ENCODE measurements around the gene SLC25A41.

GRCh38 chr19:6459262-6460098 lies 25.9 kb upstream of the SLC25A41 start, which contains the start of gene SLC25A23:
- TF ChIP-seq, protein P1, sequence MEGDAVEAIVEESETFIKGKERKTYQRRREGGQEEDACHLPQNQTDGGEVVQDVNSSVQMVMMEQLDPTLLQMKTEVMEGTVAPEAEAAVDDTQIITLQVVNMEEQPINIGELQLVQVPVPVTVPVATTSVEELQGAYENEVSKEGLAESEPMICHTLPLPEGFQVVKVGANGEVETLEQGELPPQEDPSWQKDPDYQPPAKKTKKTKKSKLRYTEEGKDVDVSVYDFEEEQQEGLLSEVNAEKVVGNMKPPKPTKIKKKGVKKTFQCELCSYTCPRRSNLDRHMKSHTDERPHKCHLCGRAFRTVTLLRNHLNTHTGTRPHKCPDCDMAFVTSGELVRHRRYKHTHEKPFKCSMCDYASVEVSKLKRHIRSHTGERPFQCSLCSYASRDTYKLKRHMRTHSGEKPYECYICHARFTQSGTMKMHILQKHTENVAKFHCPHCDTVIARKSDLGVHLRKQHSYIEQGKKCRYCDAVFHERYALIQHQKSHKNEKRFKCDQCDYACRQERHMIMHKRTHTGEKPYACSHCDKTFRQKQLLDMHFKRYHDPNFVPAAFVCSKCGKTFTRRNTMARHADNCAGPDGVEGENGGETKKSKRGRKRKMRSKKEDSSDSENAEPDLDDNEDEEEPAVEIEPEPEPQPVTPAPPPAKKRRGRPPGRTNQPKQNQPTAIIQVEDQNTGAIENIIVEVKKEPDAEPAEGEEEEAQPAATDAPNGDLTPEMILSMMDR (IDR thresholded peaks at IDR 0.05; ENCODE audit: poor library complexity, severe bottlenecking) = no peak
- no peak for TF ChIP-seq TAF1 (IDR thresholded peaks at IDR 0.05; ENCODE audit: low read depth)
- TF ChIP-seq, protein P2, sequence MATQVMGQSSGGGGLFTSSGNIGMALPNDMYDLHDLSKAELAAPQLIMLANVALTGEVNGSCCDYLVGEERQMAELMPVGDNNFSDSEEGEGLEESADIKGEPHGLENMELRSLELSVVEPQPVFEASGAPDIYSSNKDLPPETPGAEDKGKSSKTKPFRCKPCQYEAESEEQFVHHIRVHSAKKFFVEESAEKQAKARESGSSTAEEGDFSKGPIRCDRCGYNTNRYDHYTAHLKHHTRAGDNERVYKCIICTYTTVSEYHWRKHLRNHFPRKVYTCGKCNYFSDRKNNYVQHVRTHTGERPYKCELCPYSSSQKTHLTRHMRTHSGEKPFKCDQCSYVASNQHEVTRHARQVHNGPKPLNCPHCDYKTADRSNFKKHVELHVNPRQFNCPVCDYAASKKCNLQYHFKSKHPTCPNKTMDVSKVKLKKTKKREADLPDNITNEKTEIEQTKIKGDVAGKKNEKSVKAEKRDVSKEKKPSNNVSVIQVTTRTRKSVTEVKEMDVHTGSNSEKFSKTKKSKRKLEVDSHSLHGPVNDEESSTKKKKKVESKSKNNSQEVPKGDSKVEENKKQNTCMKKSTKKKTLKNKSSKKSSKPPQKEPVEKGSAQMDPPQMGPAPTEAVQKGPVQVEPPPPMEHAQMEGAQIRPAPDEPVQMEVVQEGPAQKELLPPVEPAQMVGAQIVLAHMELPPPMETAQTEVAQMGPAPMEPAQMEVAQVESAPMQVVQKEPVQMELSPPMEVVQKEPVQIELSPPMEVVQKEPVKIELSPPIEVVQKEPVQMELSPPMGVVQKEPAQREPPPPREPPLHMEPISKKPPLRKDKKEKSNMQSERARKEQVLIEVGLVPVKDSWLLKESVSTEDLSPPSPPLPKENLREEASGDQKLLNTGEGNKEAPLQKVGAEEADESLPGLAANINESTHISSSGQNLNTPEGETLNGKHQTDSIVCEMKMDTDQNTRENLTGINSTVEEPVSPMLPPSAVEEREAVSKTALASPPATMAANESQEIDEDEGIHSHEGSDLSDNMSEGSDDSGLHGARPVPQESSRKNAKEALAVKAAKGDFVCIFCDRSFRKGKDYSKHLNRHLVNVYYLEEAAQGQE (IDR thresholded peaks at IDR 0.05; ENCODE audit: borderline replicate concordance) = peak; percentile 76
- no peak for TF ChIP-seq EP300 (conservative IDR thresholded peaks at IDR 0.05; ENCODE audit: poor library complexity, severe bottlenecking)
- no peak for TF ChIP-seq POLR2AphosphoS5 (IDR thresholded peaks at IDR 0.05)
- no peak for TF ChIP-seq RAD21 (conservative IDR thresholded peaks at IDR 0.05)
